GM19467 (cell line): ENCODE measurements around the gene TEDC1.

Source experiments
- ATAC-seq: cut with Tn5 transposase; IDR thresholded peaks from one replicate; pipeline ENCODE4 v1.9.1; 2021; ENCODE audit warnings: mild to moderate bottlenecking, moderate library complexity; ENCODE audit not compliant: unreplicated experiment

The TEDC1 gene

DNA sequence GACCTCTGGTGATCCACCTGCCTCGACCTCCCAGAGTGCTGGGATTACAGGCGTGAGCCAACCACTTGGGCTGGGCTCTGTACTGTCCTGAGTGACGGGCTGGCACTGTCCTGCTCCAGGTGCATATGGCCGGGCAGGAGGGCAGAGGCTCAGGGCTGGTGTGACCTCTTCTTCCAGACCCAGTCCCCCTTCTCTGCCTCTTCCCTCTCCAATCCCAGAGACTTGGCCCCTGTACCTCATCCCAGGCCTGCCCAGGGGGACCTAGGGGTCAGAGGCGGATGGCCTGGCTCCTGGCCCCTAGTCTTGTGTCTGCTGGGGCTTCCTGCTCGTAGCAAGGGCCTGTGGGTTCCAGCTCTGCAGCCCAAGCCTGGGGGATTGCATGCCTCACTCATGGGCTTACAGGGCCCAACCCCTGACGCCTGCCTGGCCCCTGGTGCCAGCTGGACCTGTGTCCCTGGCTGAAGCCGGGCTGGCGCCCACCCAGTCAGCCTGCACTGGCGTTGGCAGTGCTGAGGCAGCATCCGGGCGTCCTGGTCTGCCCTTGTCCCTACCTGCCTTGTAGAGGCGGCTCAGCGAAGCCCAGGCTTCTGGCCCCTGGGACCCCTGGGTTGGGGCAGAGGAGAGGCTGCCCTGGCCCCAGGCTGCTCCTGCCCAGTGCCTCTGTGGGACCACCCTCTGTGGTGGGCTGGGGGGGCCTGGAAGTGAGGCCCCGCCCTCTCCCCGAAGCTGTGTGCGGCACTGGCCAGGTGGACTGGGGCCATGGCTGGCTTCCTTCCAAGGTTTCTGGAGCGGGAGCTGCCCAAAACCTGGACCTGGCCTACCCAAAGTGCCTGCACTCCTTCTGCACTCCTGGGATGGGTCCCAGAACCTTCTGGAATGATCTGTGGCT is 4.3 kb downstream of the TEDC1 start:
- no peak for ATAC-seq

DNA sequence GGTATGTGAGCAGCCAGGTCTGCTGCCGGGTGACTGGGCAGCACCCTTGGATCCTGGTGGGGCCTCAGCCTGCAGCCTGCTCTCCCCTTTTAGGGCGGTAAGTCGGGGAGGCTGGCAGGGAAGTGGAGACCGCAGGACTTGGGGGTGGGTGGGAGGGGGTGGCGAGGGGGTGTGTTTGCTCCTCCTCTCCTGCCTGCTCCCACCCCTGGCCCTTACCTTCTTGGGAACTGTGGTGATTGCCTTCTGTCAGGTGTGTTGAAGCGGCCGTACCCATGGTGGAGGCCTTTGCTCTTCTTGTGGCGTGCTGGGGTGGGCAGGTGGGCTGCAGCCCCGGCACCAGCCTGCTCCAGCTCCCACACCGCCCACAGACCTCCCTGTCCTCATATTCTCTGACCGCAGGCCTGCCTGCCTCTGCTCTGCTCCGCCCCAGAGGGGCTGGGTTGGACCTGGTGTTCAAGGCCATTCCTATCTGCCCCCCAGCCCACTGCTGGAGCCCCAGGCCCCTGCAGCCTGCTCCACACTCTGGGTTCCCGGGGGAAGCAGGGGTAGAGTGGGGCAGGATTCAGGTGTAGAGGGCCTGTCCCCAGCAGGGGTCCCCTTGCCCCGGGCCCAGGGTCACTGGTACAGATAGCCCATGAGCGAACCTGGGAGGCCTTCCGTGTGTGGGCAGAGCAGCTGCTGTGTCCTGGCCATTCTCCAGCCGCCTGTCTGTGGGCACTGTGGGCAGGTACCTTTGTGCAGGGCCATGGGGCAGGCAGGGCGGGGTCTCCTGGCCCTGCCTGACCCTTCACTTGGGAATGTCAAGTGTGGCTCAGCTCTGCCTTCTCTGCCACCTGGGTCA is 5.2 kb downstream of the TEDC1 start:
- ATAC-seq, result no peak

DNA sequence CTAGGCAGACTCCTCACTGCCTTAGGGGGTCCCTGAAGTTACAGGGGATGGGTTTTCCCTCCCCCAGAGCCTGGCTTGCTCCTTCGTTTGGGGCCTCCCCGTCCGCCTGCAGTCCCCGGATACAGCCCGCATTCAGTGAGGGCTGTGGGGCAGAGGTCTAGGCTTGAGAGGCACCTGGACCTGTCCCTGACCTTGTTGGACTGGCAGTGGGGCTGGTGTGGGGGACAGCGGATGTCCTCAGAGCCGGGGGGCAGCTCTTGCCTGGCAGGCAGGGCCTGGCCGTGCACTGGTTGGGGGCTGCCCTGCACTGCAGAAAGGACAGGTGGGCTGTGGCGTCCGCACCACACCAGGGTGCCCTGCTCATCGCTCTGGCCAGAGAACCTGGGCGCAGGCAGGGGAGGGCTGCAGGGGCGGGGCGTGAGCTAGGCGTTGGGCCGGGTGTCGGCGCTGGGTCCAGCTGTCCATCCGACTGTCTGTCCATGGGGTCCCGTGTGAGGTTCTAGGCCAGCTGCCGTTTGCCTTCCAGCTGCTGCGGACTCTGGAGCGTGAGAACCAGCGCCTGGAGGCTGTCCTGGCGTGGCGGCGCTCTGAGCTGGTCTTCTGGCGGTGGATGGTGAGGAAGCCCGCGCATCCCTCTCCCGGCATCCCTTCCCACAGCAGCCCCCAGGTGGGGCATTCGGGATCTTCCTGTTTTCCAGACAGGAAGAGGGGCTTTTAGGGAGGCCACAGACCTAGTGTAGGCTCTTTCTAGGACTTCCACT is 6.0 kb downstream of the TEDC1 start:
- ATAC-seq, result no peak

DNA sequence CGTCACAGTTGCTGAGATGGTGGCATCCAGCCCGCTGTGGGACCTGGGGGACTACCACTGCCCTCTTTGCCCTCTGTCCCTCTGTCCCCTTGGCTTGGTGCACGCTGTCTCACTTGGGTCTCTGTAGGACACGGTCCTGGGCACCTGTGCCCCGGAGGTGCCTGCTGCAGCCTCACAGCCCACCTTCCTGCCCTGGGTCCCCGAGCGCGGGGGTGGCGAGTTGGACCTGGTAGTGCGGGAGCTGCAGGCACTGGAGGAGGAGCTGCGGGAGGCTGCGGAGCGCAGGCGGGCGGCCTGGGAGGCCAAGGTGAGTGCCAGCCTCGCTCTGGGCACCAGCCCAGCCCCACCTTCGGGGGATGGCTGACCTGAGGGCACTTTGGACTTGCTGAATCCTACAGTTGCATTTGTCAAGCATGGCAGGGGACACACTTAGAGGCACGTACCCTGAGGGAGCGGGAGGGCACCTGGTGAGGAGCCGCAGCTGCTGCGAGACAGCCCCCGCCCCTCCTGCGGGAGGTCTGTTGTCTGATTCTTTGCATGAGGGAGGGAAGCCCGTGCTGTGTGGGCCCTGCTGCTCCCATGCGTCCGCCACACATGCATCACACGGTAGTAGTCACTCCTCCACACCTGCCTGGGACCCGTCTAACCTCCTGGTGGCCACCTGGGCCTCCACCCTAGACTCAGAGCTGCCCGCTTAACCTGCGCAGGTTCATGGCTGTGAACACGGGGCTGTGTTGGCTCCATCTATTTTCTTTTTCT is 6.8 kb downstream of the TEDC1 start:
- no peak for ATAC-seq

DNA sequence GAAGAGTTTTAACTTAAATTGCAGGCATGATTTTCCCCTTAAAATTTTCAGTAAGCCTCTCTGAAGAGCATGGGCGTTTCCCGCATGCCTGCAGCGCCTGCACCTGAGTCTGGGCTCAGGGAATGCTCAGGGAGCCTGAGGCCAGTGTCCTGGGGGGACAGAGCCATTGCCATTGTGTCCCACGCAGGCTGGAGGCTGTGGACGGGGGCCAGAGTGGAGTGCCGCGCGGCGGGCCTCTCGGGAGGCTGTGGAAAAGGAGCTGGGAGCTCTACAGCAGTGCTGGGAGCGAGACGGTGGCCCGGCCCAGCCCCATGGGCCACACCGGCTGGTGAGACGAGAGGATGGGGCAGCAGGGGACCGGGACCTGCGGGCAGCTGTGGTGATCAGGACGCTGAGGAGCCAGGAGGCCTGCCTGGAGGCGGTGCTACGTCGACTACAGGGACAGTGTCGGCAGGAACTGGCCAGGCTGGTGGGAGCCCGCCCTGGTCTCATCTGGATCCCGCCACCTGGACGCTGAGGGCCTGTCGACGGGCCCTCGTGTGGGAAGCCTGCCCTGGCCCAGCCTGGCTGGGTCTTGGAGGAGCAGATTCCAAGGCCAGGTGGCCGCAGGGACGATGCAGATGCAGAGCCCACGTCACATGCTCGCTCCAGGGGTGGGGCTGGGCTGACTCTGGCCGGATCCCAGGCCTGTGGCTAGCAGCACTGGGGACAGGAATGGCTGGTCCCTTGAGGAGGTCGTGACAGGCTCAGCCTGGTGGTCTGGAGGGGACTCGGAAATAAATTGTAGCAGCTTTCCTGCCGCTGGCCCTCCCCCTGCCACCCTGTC is 7.6 kb downstream of the TEDC1 start:
- no peak for ATAC-seq

DNA sequence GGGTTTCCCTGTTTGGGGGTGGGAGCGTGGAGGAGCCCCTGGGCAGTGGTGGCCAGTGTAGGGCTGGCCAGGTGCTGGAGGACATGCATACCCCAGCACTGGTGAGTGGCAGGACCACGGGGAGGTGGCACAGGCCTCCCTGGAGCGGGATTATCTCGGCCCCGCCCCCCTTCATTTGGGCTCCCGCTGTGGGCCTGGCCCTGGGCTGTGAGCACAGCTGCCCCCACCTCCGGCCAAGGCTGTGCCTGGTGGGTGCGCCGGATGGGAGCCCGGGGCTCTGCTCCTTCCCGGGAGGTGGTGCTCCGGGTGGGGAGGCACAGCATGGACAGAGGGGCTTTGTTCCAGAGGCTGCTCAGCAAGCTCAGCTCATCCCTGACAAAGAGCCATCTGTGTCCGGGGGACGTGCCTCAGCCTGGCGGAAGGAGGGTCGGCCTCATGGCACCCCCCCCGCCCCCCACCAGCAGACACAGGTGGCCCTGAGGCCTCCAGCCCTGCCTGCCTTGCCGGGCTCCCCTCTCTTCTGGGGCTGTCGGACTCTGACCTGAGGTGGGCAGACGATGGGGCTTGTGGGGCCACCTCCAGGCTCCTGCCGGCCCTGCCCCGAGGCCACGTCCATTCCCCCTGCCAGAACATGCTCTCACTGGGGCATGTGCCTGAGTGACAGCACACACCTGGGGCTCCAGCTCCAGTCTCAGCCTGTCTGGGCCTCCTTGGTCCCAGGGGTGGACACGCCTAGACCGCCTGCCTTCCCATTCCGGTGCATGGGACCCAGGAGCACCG is 8.4 kb downstream of the TEDC1 start:
- ATAC-seq, result no peak

DNA sequence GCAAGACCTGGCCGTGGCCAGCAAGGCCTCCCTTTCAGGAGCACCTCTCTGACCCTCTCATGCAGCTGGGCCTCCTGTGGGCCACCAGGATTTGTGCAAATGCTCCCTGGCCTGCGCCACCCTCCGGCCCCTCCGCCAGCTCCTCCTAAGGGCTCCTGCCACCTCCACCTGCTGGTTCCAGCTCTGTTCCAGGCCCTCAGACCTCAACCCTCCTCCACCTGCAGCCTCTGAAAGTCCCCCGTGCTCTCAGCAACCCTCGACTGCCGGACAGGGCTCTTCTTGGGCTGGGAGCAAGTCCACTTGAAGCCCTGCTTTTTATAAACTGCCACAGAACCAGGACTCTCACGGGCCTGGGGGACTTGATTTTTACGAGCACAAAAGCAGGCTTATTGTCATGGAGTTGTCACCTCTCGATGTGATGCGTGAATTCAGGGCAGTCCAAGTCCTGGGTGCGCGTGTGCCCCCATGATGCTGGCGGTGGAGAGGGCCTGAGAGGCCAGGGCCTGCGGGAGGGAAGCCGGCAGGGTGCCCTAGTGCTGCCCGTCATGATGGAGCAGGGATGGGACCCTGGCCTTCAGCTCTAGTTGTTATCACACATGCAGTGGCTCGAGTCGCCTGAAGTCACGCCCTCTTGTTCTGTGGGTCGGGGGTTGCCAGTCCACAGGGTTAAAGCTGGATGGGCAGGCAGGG is 9.1 kb downstream of the TEDC1 start:
- no peak for ATAC-seq

DNA sequence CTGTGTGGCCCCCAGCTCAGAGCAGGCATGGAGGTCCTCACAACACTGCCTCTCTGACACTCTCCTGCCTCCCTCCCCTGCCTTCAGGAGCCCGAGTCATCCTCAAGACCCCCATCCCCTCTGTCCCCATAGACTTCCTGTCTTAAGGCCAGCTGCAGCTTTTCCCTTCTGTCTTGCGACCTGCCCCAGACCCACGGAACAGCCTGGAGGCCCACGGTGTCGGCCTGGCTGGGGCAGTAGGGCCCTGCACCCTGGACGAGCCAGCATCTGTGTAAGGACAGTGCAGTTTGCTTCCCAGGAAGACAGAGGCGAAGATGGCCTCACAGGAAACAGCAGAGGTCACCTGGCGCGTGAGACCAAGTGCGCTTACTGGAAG is 9.7 kb downstream of the TEDC1 start:
- ATAC-seq, result no peak

DNA sequence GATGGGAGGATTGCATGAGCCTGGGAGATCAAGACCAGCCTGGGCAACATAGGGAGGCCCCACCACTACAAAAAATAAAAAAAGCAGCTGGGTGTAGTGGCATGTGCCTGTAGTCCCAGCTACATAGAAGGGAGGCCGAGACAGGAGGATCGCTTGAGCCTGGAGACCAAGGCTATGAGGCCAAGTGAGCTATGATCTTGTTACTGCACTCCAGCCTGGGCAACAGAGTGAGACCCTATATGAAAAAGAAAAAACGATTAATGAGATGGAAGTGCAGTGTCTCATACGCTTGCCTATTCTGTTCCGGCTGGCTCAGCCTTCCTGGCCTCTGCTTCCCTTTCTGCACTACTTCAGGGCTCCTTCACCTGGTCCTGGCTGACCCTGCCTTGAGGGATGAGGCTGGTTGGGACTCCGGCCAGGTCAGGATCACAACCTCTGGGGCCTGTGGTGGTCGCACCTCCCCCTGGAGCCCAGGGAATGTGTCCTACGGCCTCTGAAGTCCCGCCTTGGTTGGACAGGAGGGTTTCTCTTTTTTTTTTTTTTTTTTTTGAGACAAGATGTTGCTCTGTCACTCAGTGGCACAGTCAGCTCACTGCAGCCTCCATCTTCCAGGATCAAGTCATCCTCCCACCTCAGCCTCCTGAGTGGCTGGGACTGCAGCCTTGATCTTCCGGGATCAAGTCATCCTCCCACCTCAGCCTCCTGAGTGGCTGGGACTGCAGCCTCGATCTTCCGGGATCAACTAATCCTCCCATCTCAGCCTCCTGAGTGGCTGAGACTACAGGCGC is 10.7 kb downstream of the TEDC1 start:
- no peak for ATAC-seq

DNA sequence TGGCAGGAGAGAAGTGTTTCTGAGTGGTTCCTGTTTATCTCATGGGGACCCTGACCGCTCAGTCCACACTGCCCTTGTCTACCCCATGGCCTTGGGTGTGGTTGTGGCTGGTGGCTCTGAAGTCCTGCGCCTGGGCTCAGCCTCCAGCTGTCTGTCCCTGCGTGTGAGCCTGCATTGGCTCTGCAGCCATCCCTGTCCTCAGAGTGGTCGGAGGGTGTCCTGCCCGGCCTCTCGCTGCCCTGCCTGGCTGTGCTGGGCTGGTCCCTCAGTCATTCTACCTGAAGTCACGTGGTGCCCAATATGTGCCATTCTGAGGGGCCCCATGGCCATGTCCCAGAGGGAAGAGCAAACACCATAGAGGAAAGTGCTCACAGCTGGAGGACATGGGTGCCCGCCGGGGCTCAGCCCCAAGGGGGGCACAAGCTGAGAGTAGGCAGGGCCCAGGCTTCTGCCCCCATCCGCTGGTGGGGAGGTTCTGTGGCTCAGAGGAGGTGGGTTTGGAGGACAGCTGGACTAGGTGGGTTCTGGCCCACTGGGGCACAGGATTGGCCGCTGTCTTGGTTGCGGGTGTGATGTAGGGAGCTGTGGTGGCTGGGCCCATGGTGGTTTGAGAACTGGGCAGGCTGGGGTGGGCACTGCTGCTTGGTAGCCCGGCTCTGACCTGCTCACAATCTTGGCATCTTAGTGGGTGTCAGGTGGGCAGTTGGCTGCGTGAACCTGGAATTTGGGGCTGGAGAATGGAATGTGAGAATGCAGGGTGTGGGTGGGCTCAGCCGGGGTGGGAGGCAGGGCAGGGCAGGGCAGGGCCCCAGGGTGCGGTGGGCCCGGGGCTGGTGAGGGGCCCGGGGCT is 11.6 kb downstream of the TEDC1 start:
- ATAC-seq, result no peak

DNA sequence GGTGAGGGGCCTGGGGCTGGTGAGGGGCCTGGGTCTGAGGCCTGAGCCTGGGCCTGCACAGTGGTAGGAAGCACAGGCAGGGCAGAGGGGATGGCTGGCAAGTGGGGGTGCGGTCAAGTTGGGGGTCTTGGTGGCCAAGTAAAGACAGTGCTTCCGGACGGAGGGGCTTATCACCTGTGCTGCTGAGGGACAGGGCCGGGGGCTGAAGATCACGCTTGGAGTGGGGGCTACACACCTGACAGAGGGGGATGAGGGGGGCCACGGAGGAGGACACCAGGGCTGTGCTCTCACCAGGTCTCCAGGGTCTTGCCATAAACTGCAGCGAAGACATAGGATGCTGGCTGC is 12.2 kb downstream of the TEDC1 start:
- ATAC-seq, result no peak

DNA sequence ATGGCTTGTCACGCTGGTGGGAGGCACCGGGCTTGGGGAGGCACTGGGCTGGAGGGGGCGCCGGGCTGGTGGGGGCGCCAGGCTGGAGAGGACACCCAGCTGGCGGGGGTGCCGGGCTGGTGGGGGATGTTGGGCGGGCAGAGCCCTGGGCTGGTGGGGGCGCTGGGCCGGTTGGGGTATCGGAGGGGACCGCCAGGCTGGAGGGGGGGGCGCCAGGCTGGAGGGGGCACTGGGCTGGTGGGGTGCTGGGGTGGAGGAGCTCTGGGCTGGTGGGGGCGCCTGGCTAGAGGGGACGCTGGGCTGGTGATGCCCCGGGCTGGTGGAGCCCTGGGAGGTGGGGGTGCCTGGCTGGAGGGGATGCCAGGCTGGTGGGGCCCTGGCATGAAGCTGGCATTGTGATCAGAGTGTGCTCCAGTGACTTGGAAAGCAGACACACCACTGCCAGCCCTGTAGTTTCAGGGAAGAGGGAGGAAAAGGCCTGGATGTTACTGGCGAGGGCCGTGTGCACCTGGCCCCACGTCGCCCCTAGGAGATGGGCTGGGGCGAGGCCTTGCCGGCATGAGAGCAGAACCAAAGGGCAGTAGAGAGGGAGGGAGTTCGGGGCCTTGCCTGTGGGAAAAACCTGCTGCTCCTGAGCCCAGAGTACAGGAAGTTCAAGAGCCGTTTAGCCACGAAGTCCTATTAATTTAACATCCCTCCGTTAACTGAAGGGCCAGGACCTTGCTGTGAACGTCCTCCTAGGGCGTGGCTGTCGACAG is 13.1 kb downstream of the TEDC1 start:
- ATAC-seq, result no peak

DNA sequence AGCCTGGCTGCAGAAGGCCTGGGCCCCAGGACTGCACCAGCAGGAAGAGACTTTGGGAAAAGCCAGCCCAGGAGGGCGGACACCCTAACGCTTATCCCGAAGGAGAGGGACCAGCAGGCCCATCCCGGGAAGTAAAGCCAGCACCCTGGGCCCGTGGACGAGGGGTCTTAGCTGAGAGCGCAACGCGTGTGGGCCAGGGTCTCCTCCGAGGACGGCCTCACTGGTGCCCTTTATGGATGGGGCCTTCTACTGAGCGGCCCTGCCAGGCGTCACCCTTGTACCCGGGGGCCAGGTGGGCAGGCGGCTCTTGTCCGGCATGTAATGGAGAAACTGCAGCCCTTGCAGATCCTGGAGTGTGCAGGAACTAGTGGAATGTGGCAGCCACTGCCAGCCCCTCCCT is 14.1 kb downstream of the TEDC1 start:
- ATAC-seq, result no peak

DNA sequence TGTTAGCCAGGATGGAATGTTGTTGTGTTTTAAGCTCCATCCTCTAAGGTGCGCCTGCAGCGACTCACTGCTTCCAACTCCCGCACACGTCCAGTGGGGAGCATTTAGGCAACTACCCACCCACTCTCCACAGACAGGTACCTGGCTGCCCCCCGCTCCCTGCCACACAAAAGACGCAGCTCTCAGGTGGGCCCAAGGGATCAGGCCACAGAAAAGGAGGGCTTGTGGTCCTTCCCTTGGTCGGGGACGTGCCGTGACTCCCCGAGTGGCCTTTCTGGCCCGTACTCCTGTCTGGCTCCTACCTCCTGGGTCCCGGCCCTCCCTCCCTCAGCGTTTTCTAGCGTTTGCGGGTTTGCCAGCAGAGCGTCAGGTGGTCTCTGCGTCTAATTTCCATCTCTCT is 16.2 kb downstream of the TEDC1 start:
- ATAC-seq, result no peak

DNA sequence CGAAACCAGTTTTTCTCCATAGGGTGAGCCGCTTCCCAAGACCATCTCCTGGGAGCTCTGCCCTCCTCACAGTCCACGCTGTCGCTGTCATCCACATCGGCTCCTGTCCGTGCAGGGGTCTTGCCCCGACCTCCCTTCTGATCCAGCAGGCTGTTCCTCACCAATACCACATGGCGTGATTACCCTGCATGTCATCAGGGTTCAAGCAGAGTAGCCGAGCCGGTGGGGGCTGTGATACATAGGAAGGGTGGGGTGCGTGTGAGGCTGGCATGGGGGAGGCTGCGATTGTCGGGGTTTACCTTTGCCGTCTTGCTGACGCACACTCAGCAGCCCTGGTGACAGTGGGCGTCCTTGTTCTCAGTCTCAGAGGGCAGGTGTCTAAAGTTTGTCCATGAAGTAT is 17.0 kb downstream of the TEDC1 start:
- ATAC-seq, result no peak

DNA sequence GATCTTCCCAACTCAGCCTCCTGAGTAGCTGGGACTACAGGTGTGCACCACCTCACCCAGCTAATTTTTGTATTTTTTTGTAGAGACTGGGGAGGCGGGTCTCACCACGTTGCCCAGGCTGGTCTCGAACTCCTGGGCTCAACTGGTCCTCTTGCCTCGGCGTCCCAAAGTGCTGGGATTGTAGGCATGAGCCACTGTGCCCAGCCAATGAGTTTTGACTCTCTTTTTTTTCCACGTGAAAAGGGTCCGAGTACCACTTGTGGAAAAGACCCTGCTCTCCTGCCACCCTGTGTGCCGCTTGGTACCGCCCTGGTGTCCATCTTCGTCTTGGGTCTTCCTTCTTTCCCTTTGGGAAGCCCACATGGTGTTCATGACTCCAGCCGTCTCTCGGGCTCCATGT is 17.6 kb downstream of the TEDC1 start:
- ATAC-seq, result no peak
